Muscle layer of colon (tissue), 2 donors: ENCODE measurements around the gene FLCN.
"Not testable (repeated sequence)": the region's sequence is repeated elsewhere in the genome, so short reads cannot be mapped to it uniquely, and the experiment has no call there.

ENCODE experiments used
- H3K27ac ChIP-seq: one replicate; pipeline ENCODE4 v1.7.0; 2013; ENCODE audit warnings: low read depth, mild to moderate bottlenecking, low read length, moderate library complexity
- H3K27me3 ChIP-seq, 2 donors: one replicate each; pipeline ENCODE4 v1.7.0; 2013; ENCODE audit warnings: low read length in 2 of 2, mild to moderate bottlenecking in 2 of 2; ENCODE audit not compliant: insufficient read depth in 2 of 2, control insufficient read depth in 1 of 2
- H3K36me3 ChIP-seq: one replicate; pipeline ENCODE4 v1.7.0; 2013; ENCODE audit warnings: mild to moderate bottlenecking, low read length; ENCODE audit not compliant: insufficient read depth
- H3K4me1 ChIP-seq: one replicate; pipeline ENCODE4 v1.7.0; 2013; ENCODE audit warnings: mild to moderate bottlenecking, low read length; ENCODE audit not compliant: insufficient read depth
- H3K4me3 ChIP-seq, 2 donors: one replicate each; pipeline ENCODE4 v1.7.0; 2013; ENCODE audit warnings: low read length in 2 of 2, low read depth in 1 of 2, mild to moderate bottlenecking in 1 of 2, moderate library complexity in 1 of 2
- H3K9ac ChIP-seq: one replicate; pipeline ENCODE4 v1.7.0; 2013; ENCODE audit warnings: low read length
- H3K9me3 ChIP-seq: one replicate; pipeline ENCODE4 v1.7.0; 2013; ENCODE audit warnings: mild to moderate bottlenecking, low read length
- donor health status: abdominal sarcoma.
- donor health status: Adenocarcinoma of cecum.

The FLCN gene

GRCh38 chr17:17256316-17256715 is 19.3 kb upstream of the FLCN start:
- peaks cover 58% of the 10 kb centered on the region for H3K36me3 ChIP-seq
- no peaks in the 10 kb centered on the region for H3K4me1 ChIP-seq
- no peak overlapping the region for H3K27ac ChIP-seq
- no peak overlapping the region for H3K4me3 ChIP-seq
- no peaks in the 10 kb centered on the region for H3K27me3 ChIP-seq
- H3K9me3 ChIP-seq, result no peaks in the 10 kb centered on the region
- no peak overlapping the region for H3K9ac ChIP-seq

DNA sequence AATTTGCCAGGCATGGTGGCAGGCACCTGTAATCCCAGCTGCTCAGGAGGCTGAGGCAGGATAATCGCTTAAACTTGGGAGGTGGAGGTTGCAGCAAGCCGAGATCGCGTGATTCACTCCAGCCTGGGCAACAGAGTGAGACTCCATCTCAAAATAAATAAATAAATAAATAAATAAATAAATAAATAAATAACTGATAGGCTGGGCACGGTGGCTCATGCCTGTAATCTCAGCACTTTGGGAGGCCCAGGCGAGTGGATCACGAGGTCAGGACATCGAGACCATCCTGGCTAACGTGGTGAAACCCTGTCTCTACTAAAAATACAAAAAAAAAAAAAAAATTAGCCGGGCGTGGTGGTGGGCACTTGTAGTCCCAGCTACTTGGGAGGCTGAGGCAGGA is 18.7 kb upstream of the FLCN start:
- peaks cover 53% of the 10 kb centered on the region for H3K36me3 ChIP-seq
- not testable (repeated sequence) for H3K4me1 ChIP-seq, H3K27me3 ChIP-seq, H3K9me3 ChIP-seq, H3K27ac ChIP-seq, H3K9ac ChIP-seq, H3K4me3 ChIP-seq

- Histone ChIP-seq H3K36me3 (peaks cover 37% of the 10 kb centered on the region), H3K4me1 (no peaks in the 10 kb centered on the region)
Measured at GRCh38 chr17:17254036-17254435, 17.1 kb upstream of the FLCN start.

GRCh38 chr17:17253406-17253805 is 16.4 kb upstream of the FLCN start:
- Histone ChIP-seq H3K27ac (no peak overlapping the region), H3K9ac (no peak overlapping the region), H3K36me3 (peaks cover 36% of the 10 kb centered on the region)

More at GRCh38 chr17:17254036-17254435, 17.1 kb upstream of the FLCN start:
- H3K9ac ChIP-seq, result no peak overlapping the region
- H3K27ac ChIP-seq, result no peak overlapping the region
- H3K27me3 ChIP-seq, result no peaks in the 10 kb centered on the region
- H3K4me3 ChIP-seq, result no peak overlapping the region
- H3K9me3 ChIP-seq, result no peaks in the 10 kb centered on the region

DNA sequence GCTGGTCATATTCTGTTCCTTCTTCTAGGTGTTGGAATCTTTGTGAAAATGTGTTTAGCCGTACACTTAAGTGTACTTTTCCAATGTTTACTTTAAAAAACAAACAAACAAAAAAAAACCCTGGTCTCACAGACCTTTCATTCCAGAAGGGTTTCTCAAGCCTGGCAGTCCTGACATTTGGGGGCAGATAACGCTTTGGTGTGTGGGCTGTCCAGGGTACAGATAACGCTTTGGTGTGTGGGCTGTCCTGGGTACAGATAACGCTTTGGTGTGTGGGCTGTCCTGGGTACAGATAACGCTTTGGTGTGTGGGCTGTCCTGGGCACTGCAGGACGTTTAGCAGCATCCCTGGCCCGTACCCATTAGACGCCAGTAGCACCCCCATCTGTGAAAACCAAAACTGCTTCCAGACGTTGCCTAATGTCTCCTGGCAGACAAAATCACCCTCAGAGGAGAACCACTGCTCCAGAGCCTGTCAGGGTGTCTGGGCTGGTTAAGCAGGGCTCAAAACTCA is 15.2 kb upstream of the FLCN start:
- H3K36me3 ChIP-seq, result peaks cover 47% of the 10 kb centered on the region
- no peak overlapping the region for H3K27ac ChIP-seq
- no peaks in the 10 kb centered on the region for H3K9me3 ChIP-seq
- H3K4me1 ChIP-seq, result no peaks in the 10 kb centered on the region
- H3K4me3 ChIP-seq, result no peak overlapping the region
- H3K9ac ChIP-seq, result no peak overlapping the region
- H3K27me3 ChIP-seq, result no peaks in the 10 kb centered on the region

More at GRCh38 chr17:17253406-17253805, 16.4 kb upstream of the FLCN start:
- Histone ChIP-seq H3K4me1 (no peaks in the 10 kb centered on the region), H3K9me3 (no peaks in the 10 kb centered on the region), H3K4me3 (no peak overlapping the region), H3K27me3 (no peaks in the 10 kb centered on the region)

GRCh38 chr17:17246879-17247278 is 9.9 kb upstream of the FLCN start:
- Histone ChIP-seq H3K36me3 (peaks cover 34% of the 10 kb centered on the region), H3K4me3 (no peak overlapping the region), H3K9ac (no peak overlapping the region), H3K4me1 (no peaks in the 10 kb centered on the region), H3K27me3 (no peaks in the 10 kb centered on the region), H3K9me3 (no peaks in the 10 kb centered on the region), H3K27ac (no peak overlapping the region)

DNA sequence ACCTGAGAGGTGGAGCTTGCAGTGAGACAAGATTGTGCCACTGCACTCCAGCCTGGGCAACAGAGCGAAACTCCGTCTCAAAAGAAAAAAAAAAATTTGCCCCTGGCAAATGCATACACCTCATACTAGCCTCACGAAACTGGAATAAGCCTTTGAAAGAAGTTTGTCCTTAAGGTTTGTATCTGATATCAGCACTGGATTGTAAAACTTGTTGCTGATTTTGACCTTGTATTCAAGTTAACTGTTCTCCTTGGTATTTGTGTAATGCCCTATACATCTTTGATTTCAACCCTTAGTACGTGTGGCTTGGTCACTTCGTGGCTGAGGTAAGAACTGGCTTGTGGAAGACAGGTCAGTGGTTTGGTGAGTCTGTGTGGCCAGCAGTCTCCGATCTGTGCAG is 6.2 kb upstream of the FLCN start:
- no peaks in the 10 kb centered on the region for H3K9me3 ChIP-seq
- no peak overlapping the region for H3K9ac ChIP-seq
- no peak overlapping the region for H3K27ac ChIP-seq
- peaks cover 25% of the 10 kb centered on the region for H3K36me3 ChIP-seq
- no peaks in the 10 kb centered on the region for H3K27me3 ChIP-seq
- no peaks in the 10 kb centered on the region for H3K4me1 ChIP-seq
- no peak overlapping the region for H3K4me3 ChIP-seq

- H3K27me3 ChIP-seq, result no peaks in the 10 kb centered on the region
- H3K4me3 ChIP-seq, result no peak overlapping the region
- H3K36me3 ChIP-seq, result peaks cover 16% of the 10 kb centered on the region
- no peaks in the 10 kb centered on the region for H3K9me3 ChIP-seq
- no peak overlapping the region for H3K9ac ChIP-seq
- no peak overlapping the region for H3K27ac ChIP-seq
- H3K4me1 ChIP-seq, result no peaks in the 10 kb centered on the region
Measured at GRCh38 chr17:17242246-17242645, 5.3 kb upstream of the FLCN start.

GRCh38 chr17:17241656-17242055 is 4.7 kb upstream of the FLCN start:
- Histone ChIP-seq H3K9me3 (no peaks in the 10 kb centered on the region), H3K9ac (no peak overlapping the region), H3K27ac (no peak overlapping the region), H3K4me1 (no peaks in the 10 kb centered on the region), H3K27me3 (no peaks in the 10 kb centered on the region), H3K36me3 (peaks cover 10% of the 10 kb centered on the region), H3K4me3 (no peak overlapping the region)

GRCh38 chr17:17239832-17240231 is 2.9 kb upstream of the FLCN start:
- no peaks in the 10 kb centered on the region for H3K36me3 ChIP-seq
- peaks cover 7% of the 10 kb centered on the region for H3K4me1 ChIP-seq
- H3K4me3 ChIP-seq, result no peak overlapping the region
- H3K9ac ChIP-seq, result no peak overlapping the region
- H3K27me3 ChIP-seq, result no peaks in the 10 kb centered on the region
- no peak overlapping the region for H3K27ac ChIP-seq
- no peaks in the 10 kb centered on the region for H3K9me3 ChIP-seq

DNA sequence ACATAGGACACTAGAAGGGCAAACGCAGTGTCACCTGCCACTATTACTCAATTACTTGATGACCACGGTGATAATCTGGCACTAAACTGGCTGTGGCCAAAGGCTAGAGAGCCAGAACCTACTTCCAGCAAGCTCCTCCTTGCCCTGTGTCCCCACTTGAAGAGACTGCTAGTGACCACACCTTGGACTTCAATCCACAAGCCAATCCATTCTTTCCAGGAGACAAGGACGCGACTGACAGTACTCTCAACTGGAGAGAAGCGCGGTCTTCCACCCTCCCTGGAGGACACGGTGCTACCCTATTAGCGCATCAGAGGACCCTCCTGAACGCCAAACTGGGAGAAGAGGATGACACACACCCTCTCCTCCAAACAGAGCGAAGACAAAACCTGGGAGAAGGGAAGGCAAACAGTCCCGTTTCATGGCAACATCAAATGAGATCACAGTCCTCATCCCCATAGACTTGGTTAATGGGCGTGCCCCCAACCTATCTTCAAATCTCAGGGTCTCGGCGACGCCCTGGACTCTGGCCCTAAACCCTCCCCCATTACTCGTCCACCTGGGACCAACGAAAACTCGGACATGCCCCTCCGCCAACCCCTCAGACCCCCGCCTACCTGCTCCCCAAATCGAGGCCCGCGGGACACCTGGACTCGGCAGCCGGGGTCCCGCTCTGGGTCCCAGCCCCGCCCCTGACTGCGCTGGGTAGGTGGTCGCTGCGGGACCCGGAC is 508 bp downstream of the FLCN start:
- peak overlapping the region; percentile 100 for H3K27ac ChIP-seq
- H3K9ac ChIP-seq, result peak overlapping the region; percentile 96
- H3K4me1 ChIP-seq, result peaks cover 7% of the 10 kb centered on the region
- peaks cover 10% of the 10 kb centered on the region for H3K36me3 ChIP-seq
- peak overlapping the region; percentile 98 to 99 for H3K4me3 ChIP-seq
- H3K9me3 ChIP-seq, result no peaks in the 10 kb centered on the region
- H3K27me3 ChIP-seq, result no peaks in the 10 kb centered on the region
